Neural crest cell (in vitro differentiated cells): ENCODE measurements around the gene PCNX3. TPM values are rescaled to one million over a fixed set of nuclear protein-coding genes. Genes with fewer than 3 reads are reported as not detected.

Experiments
- DNase-seq: peaks from one replicate; pipeline ENCODE4 v3.0.0; 2021; ENCODE audit warnings: low read depth, mixed read lengths, low spot score
- H3K27ac Mint-ChIP-seq: one replicate; pipeline ENCODE4 v1.8.0; 2021; ENCODE audit warnings: mild to moderate bottlenecking, mixed read lengths; ENCODE audit not compliant: unreplicated experiment
- H3K27me3 Mint-ChIP-seq: 2 replicates; pipeline ENCODE4 v1.8.0; 2021; ENCODE audit warnings: low read depth, mild to moderate bottlenecking, mixed read lengths
- H3K36me3 Mint-ChIP-seq: 2 replicates; pipeline ENCODE4 v1.8.0; 2021; ENCODE audit warnings: low read depth, mild to moderate bottlenecking, mixed read lengths
- H3K4me1 Mint-ChIP-seq: 2 replicates; pipeline ENCODE4 v1.8.0; 2021; ENCODE audit warnings: mixed read lengths
- H3K4me3 Mint-ChIP-seq: one replicate; pipeline ENCODE4 v1.8.0; 2021; ENCODE audit warnings: mild to moderate bottlenecking, mixed read lengths
- H3K9me3 Mint-ChIP-seq: 2 replicates; pipeline ENCODE4 v1.8.0; 2021; ENCODE audit warnings: mixed read lengths
- CTCF ChIP-seq: fragments of 200-600 bp; sonication (generic); conservative IDR thresholded peaks from 2 replicates; pipeline ENCODE4 v1.5.0; 2021; ENCODE audit warnings: antibody characterized with exemption, mild to moderate bottlenecking
- total RNA-seq: library from RNA; stranded (reverse); gene quantifications from 2 replicates; pipeline ENCODE4 v1.2.1, GENCODE V29; 2021

PCNX3 gene
- total RNA-seq, 1 donor from 2014 or later: 58.2 TPM

- H3K9me3 Mint-ChIP-seq: no peaks in the 10 kb centered on the region
- H3K4me1 Mint-ChIP-seq: peaks cover 20% of the 10 kb centered on the region
- no peak for TF ChIP-seq CTCF
- H3K4me3 Mint-ChIP-seq: peak overlapping the region; percentile 95
- H3K36me3 Mint-ChIP-seq: peaks cover 5% of the 10 kb centered on the region
- no peaks in the 10 kb centered on the region for H3K27me3 Mint-ChIP-seq
- DNase-seq: no peak
- H3K27ac Mint-ChIP-seq: no peak overlapping the region
Measured at GRCh38 chr11:65617136-65617850, 1.7 kb downstream of the PCNX3 start.

- Mint-ChIP-seq H3K9me3 (no peaks in the 10 kb centered on the region), H3K4me1 (peaks cover 17% of the 10 kb centered on the region), H3K4me3 (peak overlapping the region; percentile 41), H3K27me3 (no peaks in the 10 kb centered on the region), H3K27ac (no peak overlapping the region), H3K36me3 (peaks cover 5% of the 10 kb centered on the region)
- DNase-seq: no peak
- TF ChIP-seq CTCF: no peak
Measured at GRCh38 chr11:65617990-65618751, 2.6 kb downstream of the PCNX3 start.

- TF ChIP-seq CTCF: no peak
- H3K36me3 Mint-ChIP-seq: peaks cover 5% of the 10 kb centered on the region
- DNase-seq: no peak
Measured at GRCh38 chr11:65618763-65619162, 3.2 kb downstream of the PCNX3 start.

GRCh38 chr11:65619281-65619928 is 3.8 kb downstream of the PCNX3 start:
- TF ChIP-seq CTCF: no peak
- no peak overlapping the region for H3K27ac Mint-ChIP-seq
- H3K9me3 Mint-ChIP-seq: no peaks in the 10 kb centered on the region
- H3K4me3 Mint-ChIP-seq: peak overlapping the region; percentile 78
- no peak for DNase-seq
- no peaks in the 10 kb centered on the region for H3K27me3 Mint-ChIP-seq
- peaks cover 17% of the 10 kb centered on the region for H3K4me1 Mint-ChIP-seq
- H3K36me3 Mint-ChIP-seq: peaks cover 5% of the 10 kb centered on the region

More at GRCh38 chr11:65618763-65619162, 3.2 kb downstream of the PCNX3 start:
- peaks cover 17% of the 10 kb centered on the region for H3K4me1 Mint-ChIP-seq
- no peaks in the 10 kb centered on the region for H3K27me3 Mint-ChIP-seq
- no peaks in the 10 kb centered on the region for H3K9me3 Mint-ChIP-seq
- H3K4me3 Mint-ChIP-seq: peak overlapping the region; percentile 78
- H3K27ac Mint-ChIP-seq: no peak overlapping the region

GRCh38 chr11:65620666-65621065 is 5.1 kb downstream of the PCNX3 start:
- H3K27me3 Mint-ChIP-seq: no peaks in the 10 kb centered on the region
- peak overlapping the region; percentile 56 for H3K4me3 Mint-ChIP-seq
- no peak overlapping the region for H3K27ac Mint-ChIP-seq
- H3K9me3 Mint-ChIP-seq: no peaks in the 10 kb centered on the region
- DNase-seq: no peak
- no peak for TF ChIP-seq CTCF
- H3K36me3 Mint-ChIP-seq: peaks cover 5% of the 10 kb centered on the region
- peaks cover 9% of the 10 kb centered on the region for H3K4me1 Mint-ChIP-seq
